Transverse colon (tissue), 3 donors: ENCODE measurements around the gene PNKD.

Experiments used
- POLR2A ChIP-seq: fragments of 450-650 bp; IDR thresholded peaks from one replicate; pipeline ENCODE4 v1.6.1; 2016; ENCODE audit warnings: antibody characterized with exemption, mild to moderate bottlenecking, moderate library complexity
- TF ChIP-seq, protein P1 (sequence below), 5 experiments: fragments of 200-600 bp in 3 of 5; fragments of 450-650 bp in 2 of 5; sonication (generic) in 3 of 5; IDR thresholded peaks; 1 replicate in 2 of 5; 2 replicates in 3 of 5; pipeline ENCODE4 v1.5.1; 2016 to 2017; ENCODE audit warnings: antibody characterized with exemption in 5 of 5, inconsistent platforms in 3 of 5, mild to moderate bottlenecking in 2 of 5, moderate library complexity in 1 of 5

DNA sequence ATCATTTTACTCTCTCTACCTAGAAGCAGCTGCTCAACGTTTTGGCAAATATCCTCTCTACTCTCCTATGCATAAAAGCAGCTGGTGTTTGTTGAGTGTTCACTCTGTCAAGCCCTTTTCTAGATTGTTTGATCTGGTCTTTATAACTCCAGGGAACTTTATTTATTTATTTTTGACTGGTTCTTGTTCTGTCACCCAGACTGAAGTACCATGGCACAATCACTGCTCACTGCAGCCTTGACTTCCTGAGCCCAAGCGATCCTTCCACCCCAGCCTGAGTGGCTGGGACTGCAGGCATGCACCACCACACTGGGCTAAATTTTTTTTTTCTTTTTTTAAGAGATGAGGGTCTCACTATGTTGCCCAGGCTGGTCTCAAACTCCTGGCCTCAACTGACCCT lies 99.0 kb downstream of the PNKD start:
- TF ChIP-seq, protein P1, sequence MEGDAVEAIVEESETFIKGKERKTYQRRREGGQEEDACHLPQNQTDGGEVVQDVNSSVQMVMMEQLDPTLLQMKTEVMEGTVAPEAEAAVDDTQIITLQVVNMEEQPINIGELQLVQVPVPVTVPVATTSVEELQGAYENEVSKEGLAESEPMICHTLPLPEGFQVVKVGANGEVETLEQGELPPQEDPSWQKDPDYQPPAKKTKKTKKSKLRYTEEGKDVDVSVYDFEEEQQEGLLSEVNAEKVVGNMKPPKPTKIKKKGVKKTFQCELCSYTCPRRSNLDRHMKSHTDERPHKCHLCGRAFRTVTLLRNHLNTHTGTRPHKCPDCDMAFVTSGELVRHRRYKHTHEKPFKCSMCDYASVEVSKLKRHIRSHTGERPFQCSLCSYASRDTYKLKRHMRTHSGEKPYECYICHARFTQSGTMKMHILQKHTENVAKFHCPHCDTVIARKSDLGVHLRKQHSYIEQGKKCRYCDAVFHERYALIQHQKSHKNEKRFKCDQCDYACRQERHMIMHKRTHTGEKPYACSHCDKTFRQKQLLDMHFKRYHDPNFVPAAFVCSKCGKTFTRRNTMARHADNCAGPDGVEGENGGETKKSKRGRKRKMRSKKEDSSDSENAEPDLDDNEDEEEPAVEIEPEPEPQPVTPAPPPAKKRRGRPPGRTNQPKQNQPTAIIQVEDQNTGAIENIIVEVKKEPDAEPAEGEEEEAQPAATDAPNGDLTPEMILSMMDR (IDR thresholded peaks at IDR 0.05), result no peak
- no peak for TF ChIP-seq POLR2A
